HepG2 (cell line): ENCODE data around the gene MTIF2. TPM values are rescaled to one million over a fixed set of nuclear protein-coding genes. Genes with fewer than 3 reads are reported as not detected.
A peak's percentile ranks its signal among the peaks of the same experiment; 100 is the strongest.

Source experiments
- BCL6 ChIP-seq: IDR thresholded peaks from 2 replicates; pipeline ENCODE4 v1.6.1; 2016; ENCODE audit warnings: missing genetic modification reagents, missing compliant biosample characterization
- DNMT1 ChIP-seq: sonication (generic); formaldehyde crosslinking; IDR thresholded peaks from 2 replicates; pipeline ENCODE4 v1.5.1; 2020; ENCODE audit warnings: mild to moderate bottlenecking, missing genetic modification reagents
- HDAC6 ChIP-seq: fragments of 200-600 bp; sonication (generic); IDR thresholded peaks from 2 replicates; pipeline ENCODE4 v1.7.0; 2017; ENCODE audit warnings: mild to moderate bottlenecking, antibody characterized with exemption, low read length, low read depth
- MED1 ChIP-seq: sonication (generic); formaldehyde crosslinking; IDR thresholded peaks from 2 replicates; pipeline ENCODE4 v1.4.0; 2020; ENCODE audit warnings: missing genetic modification reagents
- PAX8 ChIP-seq: sonication (generic); formaldehyde crosslinking; IDR thresholded peaks from 2 replicates; pipeline ENCODE4 v1.8.0; 2022; ENCODE audit warnings: mild to moderate bottlenecking, missing genetic modification reagents, borderline replicate concordance
- YEATS4 ChIP-seq: sonication (generic); formaldehyde crosslinking; IDR thresholded peaks from 2 replicates; pipeline ENCODE4 v1.4.0; 2020; ENCODE audit warnings: missing genetic modification reagents, borderline replicate concordance
- ZNF10 ChIP-seq: sonication (generic); formaldehyde crosslinking; IDR thresholded peaks from 2 replicates; pipeline ENCODE4 v1.4.0; 2020; ENCODE audit warnings: mild to moderate bottlenecking, low read depth, missing genetic modification reagents, borderline replicate concordance
- polyA plus RNA-seq, 8 experiments: library from polyadenylated mRNA; depleted of rRNA in 3 of 8; stranded (reverse) in 7 of 8; unstranded in 1 of 8; fragments of >200 nt; fragmentation: Illumina TruSeq in 4 of 8; extraction: Trizol in 4 of 8; gene quantifications; 2 replicates each; pipeline versions ENCODE4 v1.2.1 to v1.2.3, GENCODE V29; 2011 to 2016; ENCODE audit warnings: low read depth in 4 of 8, missing spikeins in 1 of 8, mixed read lengths in 1 of 8; ENCODE audit not compliant: insufficient read depth in 1 of 8
- total RNA-seq, 5 experiments: library from RNA; depleted of rRNA; stranded (reverse); fragments of >200 nt; fragmentation: Illumina TruSeq; extraction: Trizol; gene quantifications; 2 replicates each; pipeline ENCODE4 v1.2.3, GENCODE V29; 2016; ENCODE audit warnings: low read depth in 1 of 5
- TF ChIP-seq, protein P1 (sequence below): sonication (generic); formaldehyde crosslinking; IDR thresholded peaks from 2 replicates; pipeline ENCODE4 v1.4.0; 2020; ENCODE audit warnings: missing genetic modification reagents
- TF ChIP-seq, protein P2 (sequence below): sonication (generic); formaldehyde crosslinking; IDR thresholded peaks from 2 replicates; pipeline ENCODE4 v1.4.0; 2020; ENCODE audit warnings: missing genetic modification reagents
- TF ChIP-seq, protein P3 (sequence below): sonication (generic); formaldehyde crosslinking; IDR thresholded peaks from 2 replicates; pipeline ENCODE4 v1.4.0; 2020; ENCODE audit warnings: missing genetic modification reagents, borderline replicate concordance
- TF ChIP-seq, protein P4 (sequence below): sonication (generic); IDR thresholded peaks from 2 replicates; pipeline ENCODE4 v1.6.1; 2016; ENCODE audit warnings: low read depth, borderline replicate concordance
- TF ChIP-seq, protein P5 (sequence below): sonication (generic); formaldehyde crosslinking; IDR thresholded peaks from 2 replicates; pipeline ENCODE4 v1.8.0; 2022; ENCODE audit warnings: mild to moderate bottlenecking, missing genetic modification reagents, moderate library complexity
- TF ChIP-seq, protein P6 (sequence below): IDR thresholded peaks from 2 replicates; pipeline ENCODE4 v1.6.1; 2016; ENCODE audit warnings: low read depth, borderline replicate concordance
- TF ChIP-seq, protein P7 (sequence below): sonication (generic); formaldehyde crosslinking; IDR thresholded peaks from 2 replicates; pipeline ENCODE4 v1.4.0; 2020; ENCODE audit warnings: mild to moderate bottlenecking, missing genetic modification reagents
- TF ChIP-seq, protein P8 (sequence below): sonication (generic); formaldehyde crosslinking; IDR thresholded peaks from 2 replicates; pipeline ENCODE4 v1.9.0; 2021; ENCODE audit warnings: missing genetic modification reagents, borderline replicate concordance

The MTIF2 gene
- total and polyA plus RNA-seq, 2 of the 13 experiments (the other 11 are each of a cell fraction or from before 2014, with no cell fraction given): 32.1 to 92.1 TPM

DNA sequence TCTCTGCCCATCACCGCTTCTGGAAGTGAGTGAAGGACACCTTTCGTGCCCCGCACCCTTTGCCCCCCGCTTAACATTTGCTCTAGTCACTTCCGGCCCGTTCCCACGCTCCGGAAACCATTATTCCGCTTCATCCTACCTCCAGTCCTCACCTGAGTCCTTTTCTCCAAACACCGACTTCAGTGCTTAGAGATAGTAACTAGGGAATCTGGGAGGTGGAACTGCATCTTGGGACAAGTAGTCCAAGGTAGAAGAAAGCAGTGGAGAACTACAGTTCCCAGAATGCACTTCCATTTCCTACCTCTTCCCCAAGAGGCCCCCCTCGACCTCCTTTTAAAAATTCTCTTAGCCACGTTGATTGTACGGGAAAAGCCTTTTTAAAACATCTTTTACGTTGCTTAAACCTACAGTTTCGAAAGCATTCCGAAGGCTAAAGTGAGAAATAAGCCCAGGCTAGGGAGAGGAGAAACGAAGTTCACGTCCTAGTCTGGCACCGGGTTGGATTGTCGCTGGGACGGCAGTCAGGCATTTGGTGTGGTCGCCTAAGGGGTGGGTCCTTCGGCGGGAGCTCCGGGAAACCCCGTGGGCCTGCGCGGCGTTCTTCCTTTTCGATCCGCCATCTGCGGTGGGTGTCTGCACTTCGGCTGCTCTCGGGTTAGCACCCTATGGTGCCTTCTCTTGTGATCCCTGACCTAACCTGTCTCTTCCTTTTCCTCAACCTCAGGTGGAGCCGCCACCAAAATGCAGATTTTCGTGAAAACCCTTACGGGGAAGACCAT, 36.8 kb downstream of the MTIF2 start, which contains the start of the genes CLHC1 and RPS27A (continued):
- TF ChIP-seq MED1 (no peak; the same call in 1 of the 2 replicates), ZNF10 (no peak), BCL6 (peak; percentile 32), DNMT1 (no peak), PAX8 (CRISPR knock-in tag) (no peak), HDAC6 (peak; percentile 94; the same call in 1 of the 2 replicates), YEATS4 (CRISPR knock-in tag) (peak; percentile 98)
- TF ChIP-seq, protein P1, sequence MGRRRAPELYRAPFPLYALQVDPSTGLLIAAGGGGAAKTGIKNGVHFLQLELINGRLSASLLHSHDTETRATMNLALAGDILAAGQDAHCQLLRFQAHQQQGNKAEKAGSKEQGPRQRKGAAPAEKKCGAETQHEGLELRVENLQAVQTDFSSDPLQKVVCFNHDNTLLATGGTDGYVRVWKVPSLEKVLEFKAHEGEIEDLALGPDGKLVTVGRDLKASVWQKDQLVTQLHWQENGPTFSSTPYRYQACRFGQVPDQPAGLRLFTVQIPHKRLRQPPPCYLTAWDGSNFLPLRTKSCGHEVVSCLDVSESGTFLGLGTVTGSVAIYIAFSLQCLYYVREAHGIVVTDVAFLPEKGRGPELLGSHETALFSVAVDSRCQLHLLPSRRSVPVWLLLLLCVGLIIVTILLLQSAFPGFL (CRISPR knock-in tag): no peak
- TF ChIP-seq, protein P2, sequence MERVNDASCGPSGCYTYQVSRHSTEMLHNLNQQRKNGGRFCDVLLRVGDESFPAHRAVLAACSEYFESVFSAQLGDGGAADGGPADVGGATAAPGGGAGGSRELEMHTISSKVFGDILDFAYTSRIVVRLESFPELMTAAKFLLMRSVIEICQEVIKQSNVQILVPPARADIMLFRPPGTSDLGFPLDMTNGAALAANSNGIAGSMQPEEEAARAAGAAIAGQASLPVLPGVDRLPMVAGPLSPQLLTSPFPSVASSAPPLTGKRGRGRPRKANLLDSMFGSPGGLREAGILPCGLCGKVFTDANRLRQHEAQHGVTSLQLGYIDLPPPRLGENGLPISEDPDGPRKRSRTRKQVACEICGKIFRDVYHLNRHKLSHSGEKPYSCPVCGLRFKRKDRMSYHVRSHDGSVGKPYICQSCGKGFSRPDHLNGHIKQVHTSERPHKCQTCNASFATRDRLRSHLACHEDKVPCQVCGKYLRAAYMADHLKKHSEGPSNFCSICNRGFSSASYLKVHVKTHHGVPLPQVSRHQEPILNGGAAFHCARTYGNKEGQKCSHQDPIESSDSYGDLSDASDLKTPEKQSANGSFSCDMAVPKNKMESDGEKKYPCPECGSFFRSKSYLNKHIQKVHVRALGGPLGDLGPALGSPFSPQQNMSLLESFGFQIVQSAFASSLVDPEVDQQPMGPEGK (CRISPR knock-in tag): peak; percentile 78
- TF ChIP-seq, protein P3, sequence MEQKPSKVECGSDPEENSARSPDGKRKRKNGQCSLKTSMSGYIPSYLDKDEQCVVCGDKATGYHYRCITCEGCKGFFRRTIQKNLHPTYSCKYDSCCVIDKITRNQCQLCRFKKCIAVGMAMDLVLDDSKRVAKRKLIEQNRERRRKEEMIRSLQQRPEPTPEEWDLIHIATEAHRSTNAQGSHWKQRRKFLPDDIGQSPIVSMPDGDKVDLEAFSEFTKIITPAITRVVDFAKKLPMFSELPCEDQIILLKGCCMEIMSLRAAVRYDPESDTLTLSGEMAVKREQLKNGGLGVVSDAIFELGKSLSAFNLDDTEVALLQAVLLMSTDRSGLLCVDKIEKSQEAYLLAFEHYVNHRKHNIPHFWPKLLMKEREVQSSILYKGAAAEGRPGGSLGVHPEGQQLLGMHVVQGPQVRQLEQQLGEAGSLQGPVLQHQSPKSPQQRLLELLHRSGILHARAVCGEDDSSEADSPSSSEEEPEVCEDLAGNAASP (CRISPR knock-in tag): no peak
- TF ChIP-seq, protein P4, sequence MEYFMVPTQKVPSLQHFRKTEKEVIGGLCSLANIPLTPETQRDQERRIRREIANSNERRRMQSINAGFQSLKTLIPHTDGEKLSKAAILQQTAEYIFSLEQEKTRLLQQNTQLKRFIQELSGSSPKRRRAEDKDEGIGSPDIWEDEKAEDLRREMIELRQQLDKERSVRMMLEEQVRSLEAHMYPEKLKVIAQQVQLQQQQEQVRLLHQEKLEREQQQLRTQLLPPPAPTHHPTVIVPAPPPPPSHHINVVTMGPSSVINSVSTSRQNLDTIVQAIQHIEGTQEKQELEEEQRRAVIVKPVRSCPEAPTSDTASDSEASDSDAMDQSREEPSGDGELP: peak; percentile 39; the same call in 1 of the 2 replicates
- TF ChIP-seq, protein P5, sequence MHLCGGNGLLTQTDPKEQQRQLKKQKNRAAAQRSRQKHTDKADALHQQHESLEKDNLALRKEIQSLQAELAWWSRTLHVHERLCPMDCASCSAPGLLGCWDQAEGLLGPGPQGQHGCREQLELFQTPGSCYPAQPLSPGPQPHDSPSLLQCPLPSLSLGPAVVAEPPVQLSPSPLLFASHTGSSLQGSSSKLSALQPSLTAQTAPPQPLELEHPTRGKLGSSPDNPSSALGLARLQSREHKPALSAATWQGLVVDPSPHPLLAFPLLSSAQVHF (CRISPR knock-in tag): no peak
- TF ChIP-seq, protein P6, sequence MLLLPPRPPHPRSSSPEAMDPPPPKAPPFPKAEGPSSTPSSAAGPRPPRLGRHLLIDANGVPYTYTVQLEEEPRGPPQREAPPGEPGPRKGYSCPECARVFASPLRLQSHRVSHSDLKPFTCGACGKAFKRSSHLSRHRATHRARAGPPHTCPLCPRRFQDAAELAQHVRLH (CRISPR knock-in tag): peak; percentile 86; the same call in 1 of the 2 replicates
- TF ChIP-seq, protein P7, sequence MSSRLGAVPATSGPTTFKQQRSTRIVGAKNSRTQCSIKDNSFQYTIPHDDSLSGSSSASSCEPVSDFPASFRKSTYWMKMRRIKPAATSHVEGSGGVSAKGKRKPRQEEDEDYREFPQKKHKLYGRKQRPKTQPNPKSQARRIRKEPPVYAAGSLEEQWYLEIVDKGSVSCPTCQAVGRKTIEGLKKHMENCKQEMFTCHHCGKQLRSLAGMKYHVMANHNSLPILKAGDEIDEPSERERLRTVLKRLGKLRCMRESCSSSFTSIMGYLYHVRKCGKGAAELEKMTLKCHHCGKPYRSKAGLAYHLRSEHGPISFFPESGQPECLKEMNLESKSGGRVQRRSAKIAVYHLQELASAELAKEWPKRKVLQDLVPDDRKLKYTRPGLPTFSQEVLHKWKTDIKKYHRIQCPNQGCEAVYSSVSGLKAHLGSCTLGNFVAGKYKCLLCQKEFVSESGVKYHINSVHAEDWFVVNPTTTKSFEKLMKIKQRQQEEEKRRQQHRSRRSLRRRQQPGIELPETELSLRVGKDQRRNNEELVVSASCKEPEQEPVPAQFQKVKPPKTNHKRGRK (CRISPR knock-in tag): no peak
- TF ChIP-seq, protein P8, sequence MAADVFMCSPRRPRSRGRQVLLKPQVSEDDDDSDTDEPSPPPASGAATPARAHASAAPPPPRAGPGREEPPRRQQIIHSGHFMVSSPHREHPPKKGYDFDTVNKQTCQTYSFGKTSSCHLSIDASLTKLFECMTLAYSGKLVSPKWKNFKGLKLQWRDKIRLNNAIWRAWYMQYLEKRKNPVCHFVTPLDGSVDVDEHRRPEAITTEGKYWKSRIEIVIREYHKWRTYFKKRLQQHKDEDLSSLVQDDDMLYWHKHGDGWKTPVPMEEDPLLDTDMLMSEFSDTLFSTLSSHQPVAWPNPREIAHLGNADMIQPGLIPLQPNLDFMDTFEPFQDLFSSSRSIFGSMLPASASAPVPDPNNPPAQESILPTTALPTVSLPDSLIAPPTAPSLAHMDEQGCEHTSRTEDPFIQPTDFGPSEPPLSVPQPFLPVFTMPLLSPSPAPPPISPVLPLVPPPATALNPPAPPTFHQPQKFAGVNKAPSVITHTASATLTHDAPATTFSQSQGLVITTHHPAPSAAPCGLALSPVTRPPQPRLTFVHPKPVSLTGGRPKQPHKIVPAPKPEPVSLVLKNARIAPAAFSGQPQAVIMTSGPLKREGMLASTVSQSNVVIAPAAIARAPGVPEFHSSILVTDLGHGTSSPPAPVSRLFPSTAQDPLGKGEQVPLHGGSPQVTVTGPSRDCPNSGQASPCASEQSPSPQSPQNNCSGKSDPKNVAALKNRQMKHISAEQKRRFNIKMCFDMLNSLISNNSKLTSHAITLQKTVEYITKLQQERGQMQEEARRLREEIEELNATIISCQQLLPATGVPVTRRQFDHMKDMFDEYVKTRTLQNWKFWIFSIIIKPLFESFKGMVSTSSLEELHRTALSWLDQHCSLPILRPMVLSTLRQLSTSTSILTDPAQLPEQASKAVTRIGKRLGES: peak; percentile 90; the same call in 1 of the 2 replicates
